ENCODE measurements around the gene NFIB. TPM values are rescaled to one million over a fixed set of nuclear protein-coding genes. Genes with fewer than 3 reads are reported as not detected.

NFIB gene
- total and polyA plus RNA-seq, 2 of the 8 experiments (the other 6 are each of a cell fraction or from before 2014, with no cell fraction given): 2.6 to 13.1 TPM

- Histone ChIP-seq H2BK12ac (ENCODE audit: low read depth, low read length) (no peak overlapping the region), H3K27ac (ENCODE audit: low read depth, low read length) (no peak overlapping the region), H2BK15ac (ENCODE audit: low read length) (no peak overlapping the region), H3K14ac (ENCODE audit: insufficient read length) (no peak overlapping the region), H2AFZ (ENCODE audit: low read length) (no peak overlapping the region), H3K9ac (replicated peaks in 1 of 4; ENCODE audit: extremely low read depth in 1 of 4, low read depth in 3 of 4, low read length in 3 of 4) (no peak overlapping the region), H4K5ac (ENCODE audit: insufficient read length, low read depth, low read length) (no peak overlapping the region), H3K4me2 (ENCODE audit: insufficient read depth in 1 of 2, low read depth in 2 of 2, low read length in 2 of 2) (no peak overlapping the region), H4K91ac (replicated peaks; ENCODE audit: insufficient read length, low read length) (no peak overlapping the region), H3K27me3 (replicated peaks in 1 of 4; ENCODE audit: control insufficient read depth in 3 of 4, extremely low read depth in 1 of 4, insufficient read depth in 3 of 4, low read length in 3 of 4) (no peaks in the 10 kb centered on the region), H4K20me1 (replicated peaks in 1 of 2; ENCODE audit: control insufficient read depth in 1 of 2, insufficient read depth in 2 of 2, low read length in 2 of 2) (no peaks in the 10 kb centered on the region), H4K8ac (ENCODE audit: extremely low read depth, insufficient read depth, low read length) (no peak overlapping the region), H2BK120ac (replicated peaks; ENCODE audit: low read depth, low read length) (no peak overlapping the region), H3K56ac (replicated peaks; ENCODE audit: insufficient read length, low read depth, low read length) (no peak overlapping the region), H3K9me3 (ENCODE audit: insufficient read depth in 2 of 2, low read depth in 1 of 2, low read length in 1 of 2) (no peaks in the 10 kb centered on the region), H3K4ac (replicated peaks; ENCODE audit: insufficient read length, low read depth, low read length) (no peak overlapping the region), H3K36me3 (ENCODE audit: control insufficient read depth in 2 of 4, insufficient read depth in 4 of 4, low read length in 3 of 4) (no peaks in the 10 kb centered on the region; a peak in 1 of 8 replicates), H3K23me2 (ENCODE audit: low read depth, low read length) (no peaks in the 10 kb centered on the region), H3K23ac (ENCODE audit: insufficient read length) (no peak overlapping the region), H2BK20ac (ENCODE audit: low read length) (no peak overlapping the region), H3K18ac (ENCODE audit: extremely low read depth, low read length) (no peak overlapping the region), H3K4me1 (replicated peaks in 1 of 4; ENCODE audit: control insufficient read depth in 3 of 4, insufficient read depth in 4 of 4, low read length in 3 of 4) (peaks cover 0 to 6% (median 0%) of the 10 kb centered on the region in 4 experiments; a peak in 1 of 7 replicates), H3K79me1 (ENCODE audit: low read depth, low read length) (no peaks in the 10 kb centered on the region), H2AK5ac (ENCODE audit: low read depth, low read length) (no peak overlapping the region), H3K79me2 (ENCODE audit: control insufficient read depth in 1 of 2, insufficient read depth in 2 of 2, low read length in 2 of 2) (peaks cover 0 to 8% of the 10 kb centered on the region in 2 experiments; a peak in 1 of 4 replicates), H2BK5ac (ENCODE audit: low read depth, low read length) (no peak overlapping the region), H3K4me3 (ENCODE audit: extremely low read depth in 1 of 4, insufficient read depth in 2 of 4, low read depth in 3 of 4, low read length in 4 of 4) (no peak overlapping the region)
- ChIA-PET CTCF (ENCODE audit: partially characterized antibody) (no interaction called here), POLR2A (ENCODE audit: partially characterized antibody) (no interaction called here)
- TF ChIP-seq, protein P1, sequence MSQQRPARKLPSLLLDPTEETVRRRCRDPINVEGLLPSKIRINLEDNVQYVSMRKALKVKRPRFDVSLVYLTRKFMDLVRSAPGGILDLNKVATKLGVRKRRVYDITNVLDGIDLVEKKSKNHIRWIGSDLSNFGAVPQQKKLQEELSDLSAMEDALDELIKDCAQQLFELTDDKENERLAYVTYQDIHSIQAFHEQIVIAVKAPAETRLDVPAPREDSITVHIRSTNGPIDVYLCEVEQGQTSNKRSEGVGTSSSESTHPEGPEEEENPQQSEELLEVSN (IDR thresholded peaks at IDR 0.05): no peak
- TF ChIP-seq JUND (IDR thresholded peaks at IDR 0.05; ENCODE audit: low read length): no peak
- TF ChIP-seq SRF (IDR thresholded peaks at IDR 0.05; ENCODE audit: low read depth, low read length): no peak
- TF ChIP-seq CHD1 (IDR thresholded peaks at IDR 0.05; ENCODE audit: low read depth, low read length): no peak
- no peak for TF ChIP-seq POU5F1 (IDR thresholded peaks at IDR 0.05; ENCODE audit: low read depth, low read length)
- no peak for TF ChIP-seq MAFK (IDR thresholded peaks at IDR 0.05; ENCODE audit: low read depth, low read length)
- TF ChIP-seq GTF2F1 (IDR thresholded peaks at IDR 0.05; ENCODE audit: borderline replicate concordance, low read depth, low read length): no peak
- TF ChIP-seq CTBP2 (IDR thresholded peaks at IDR 0.05; ENCODE audit: borderline replicate concordance, insufficient read depth, insufficient read length, low read length): no peak
- DNase-seq (ENCODE audit: low read depth in 1 of 2, low spot score in 2 of 2) (no peak), FAIRE-seq (no peak)
These were observed 55.8 kb downstream of the NFIB start for GRCh38 chr9:14258156-14258555.
